ENCODE measurements around the gene LPP. TPM values are rescaled to one million over a fixed set of nuclear protein-coding genes. Genes with fewer than 3 reads are reported as not detected.

The LPP gene
- total and polyA plus RNA-seq, 2 of the 4 experiments (the other 2 are of a cell fraction), result 16.0 to 130 TPM

- peaks cover 32% of the 10 kb centered on the region for H3K4me1 ChIP-seq (ENCODE audit: control insufficient read depth, insufficient read depth, low read length)
- WGBS, 2 experiments (ENCODE audit: extremely low coverage in 2 of 2, insufficient read length in 1 of 2), result no CpG with 5 or more reads among the region's 2 CpGs
- ATAC-seq (ENCODE audit: low read depth), result no peak
- no peak overlapping the region for H2AK9ac ChIP-seq (replicated peaks; ENCODE audit: low read depth, low read length, poor library complexity)
- H2BK5ac ChIP-seq (ENCODE audit: low read depth, low read length, poor library complexity, severe bottlenecking), result no peak overlapping the region
- H3K4ac ChIP-seq (ENCODE audit: low read depth, low read length), result no peak overlapping the region
- intact Hi-C loops (cut with micrococcal nuclease), result no loop called here
- H3K79me1 ChIP-seq (ENCODE audit: low read depth in 1 of 2, low read length in 2 of 2), result peaks cover 45 to 86% of the 10 kb centered on the region in 2 experiments
- H3K9ac ChIP-seq (ENCODE audit: low read depth, low read length), result no peak overlapping the region
- in situ Hi-C loops (cut with MboI; ENCODE audit: low sequenced_read_pairs), result no loop called here
- no peak overlapping the region for H3K4me3 ChIP-seq (ENCODE audit: insufficient read depth, low read depth, low read length)
- no peak for DNase-seq
- no peaks in the 10 kb centered on the region for H3K9me3 ChIP-seq (ENCODE audit: control insufficient read depth, insufficient read depth, low read length)
- H3K27me3 ChIP-seq (ENCODE audit: control insufficient read depth, insufficient read depth, low read length), result no peaks in the 10 kb centered on the region
- no peak overlapping the region for H2BK15ac ChIP-seq (ENCODE audit: low read depth, low read length)
- H3K9me1 ChIP-seq (ENCODE audit: insufficient read depth, low read length), result peaks cover 38% of the 10 kb centered on the region
- H3K27ac ChIP-seq (ENCODE audit: insufficient read depth, low read length), result no peak overlapping the region
- H3K23ac ChIP-seq (ENCODE audit: low read depth, low read length), result no peak overlapping the region
- H3K18ac ChIP-seq (ENCODE audit: low read depth, low read length), result no peak overlapping the region
- dilution Hi-C loops (cut with HindIII; ENCODE audit: low sequenced_read_pairs, unreplicated experiment), result no loop called here
- H3K56ac ChIP-seq (ENCODE audit: extremely low read depth, insufficient read depth, low read length), result no peak overlapping the region
- H4K5ac ChIP-seq (ENCODE audit: low read depth, low read length), result no peak overlapping the region
- no peak overlapping the region; the same call in 1 of the 2 replicates for H2AK5ac ChIP-seq (ENCODE audit: low read depth, low read length)
- H2BK120ac ChIP-seq (ENCODE audit: low read depth, low read length), result no peak overlapping the region
- H3K4me2 ChIP-seq (ENCODE audit: low read depth, low read length), result no peak overlapping the region
- H3K36me3 ChIP-seq (ENCODE audit: control insufficient read depth, insufficient read depth, low read length), result peaks cover 9% of the 10 kb centered on the region
- H4K91ac ChIP-seq (ENCODE audit: insufficient read depth, low read depth, low read length), result no peak overlapping the region
- no peak overlapping the region for H2BK20ac ChIP-seq (ENCODE audit: low read depth, low read length)
- no peak overlapping the region for H3K14ac ChIP-seq (replicated peaks; ENCODE audit: low read depth, low read length)
- TF ChIP-seq RCOR1 (IDR thresholded peaks at IDR 0.05; ENCODE audit: insufficient replicate concordance, low read length), result no peak
- TF ChIP-seq MAZ (IDR thresholded peaks at IDR 0.05; ENCODE audit: borderline replicate concordance, low read depth, low read length), result no peak
- TF ChIP-seq SMC3 (IDR thresholded peaks at IDR 0.05; ENCODE audit: low read depth, low read length), result no peak
- TF ChIP-seq MXI1 (IDR thresholded peaks at IDR 0.05; ENCODE audit: borderline replicate concordance, low read depth, low read length), result no peak
- TF ChIP-seq RFX5 (IDR thresholded peaks at IDR 0.05; ENCODE audit: low read depth, low read length), result no peak
- TF ChIP-seq NFE2L2 (IDR thresholded peaks at IDR 0.05; ENCODE audit: low read depth, low read length), result no peak
- TF ChIP-seq POLR2A (IDR thresholded peaks at IDR 0.05; ENCODE audit: low read depth, low read length), result no peak
- TF ChIP-seq MAFK (IDR thresholded peaks at IDR 0.05; ENCODE audit: low read depth, low read length), result no peak
- no peak for TF ChIP-seq CEBPB (IDR thresholded peaks at IDR 0.05; ENCODE audit: low read depth, low read length)
- ChIA-PET CTCF (interaction anchor here (0.5 to 1.2 kb wide), 2 partner anchors 514 to 695 kb away, joined by 3 read pairs; no protein-coding TSS in a partner anchor), POLR2A (ENCODE audit: unreplicated experiment) (no interaction called here)
- H4K8ac ChIP-seq (ENCODE audit: low read depth in 2 of 2, low read length in 2 of 2), result no peak overlapping the region
- no peak overlapping the region for H2AFZ ChIP-seq (replicated peaks; ENCODE audit: low read length, poor library complexity)
- peaks cover 29% of the 10 kb centered on the region for H4K20me1 ChIP-seq (ENCODE audit: insufficient read depth, low read length)
- no TSS peak for BruUV-seq (replicated peaks)
These were observed 105.6 kb downstream of the LPP start for GRCh38 chr3:188259596-188259995.
